Posterior vena cava (tissue), 2 donors: ENCODE results near the gene MALRD1. TPM values are rescaled to one million over a fixed set of nuclear protein-coding genes. Genes with fewer than 3 reads are reported as not detected.

Experiments used
- DNase-seq: peaks from one replicate; pipeline ENCODE4 v3.0.0-alpha.2; 2020; ENCODE audit warnings: low spot score
- intact Hi-C, 2 donors: fragments of 100-400 bp; cut with DNase I; formaldehyde crosslinking; loops; one replicate each; pipeline versions ENCODE4 v1.14.1 to v1.14.2; 2022 to 2023
- total RNA-seq, 2 donors: library from RNA; stranded (reverse); fragmentation: NEBNext Ultra II Directional; extraction: Animal tissue kit (Norgen Biotek cat#: 25700); gene quantifications; one replicate each; pipeline ENCODE4 v1.2.1, GENCODE V29; 2021
- donor health status: DM: yes; HTN: yes; CAD: no.
- donor health status: DM: yes; HTN: yes; CAD: no.

MALRD1 gene
- total RNA-seq, 2 donors from 2014 or later = 0.62 to 3.4 TPM

GRCh38 chr10:19659920-19660655 is 611.5 kb downstream of the MALRD1 start:
- intact Hi-C loops = no loop called here
- DNase-seq = no peak

- intact Hi-C loops = no loop called here
- DNase-seq = no peak
Measured at GRCh38 chr10:19663344-19663743, 614.7 kb downstream of the MALRD1 start.

- DNase-seq = no peak
- intact Hi-C loops = no loop called here
Measured at GRCh38 chr10:19668116-19668515, 619.5 kb downstream of the MALRD1 start.

- DNase-seq = no peak
- intact Hi-C loops = no loop called here
Measured at GRCh38 chr10:19676063-19676462, 627.5 kb downstream of the MALRD1 start.

- intact Hi-C loops = no loop called here
- DNase-seq = no peak
Measured at GRCh38 chr10:19683356-19683755, 634.8 kb downstream of the MALRD1 start.

- intact Hi-C loops = no loop called here
- DNase-seq = no peak
Measured at GRCh38 chr10:19683960-19684359, 635.4 kb downstream of the MALRD1 start.

- intact Hi-C loops = no loop called here
- no peak for DNase-seq
Measured at GRCh38 chr10:19688344-19688743, 639.7 kb downstream of the MALRD1 start.

- DNase-seq = no peak
- intact Hi-C loops = no loop called here
Measured at GRCh38 chr10:19689231-19689630, 640.6 kb downstream of the MALRD1 start.

GRCh38 chr10:19699299-19699698 is 650.7 kb downstream of the MALRD1 start:
- intact Hi-C loops = no loop called here
- no peak for DNase-seq

GRCh38 chr10:19701427-19702052 is 652.9 kb downstream of the MALRD1 start:
- intact Hi-C loops = no loop called here
- DNase-seq = no peak

GRCh38 chr10:19702215-19702614 is 653.6 kb downstream of the MALRD1 start:
- intact Hi-C loops = no loop called here
- no peak for DNase-seq

GRCh38 chr10:19704544-19704943 is 655.9 kb downstream of the MALRD1 start:
- intact Hi-C loops = no loop called here
- no peak for DNase-seq

GRCh38 chr10:19705250-19705649 is 656.6 kb downstream of the MALRD1 start:
- intact Hi-C loops = no loop called here
- no peak for DNase-seq

GRCh38 chr10:19706904-19707303 is 658.3 kb downstream of the MALRD1 start:
- intact Hi-C loops = no loop called here

GRCh38 chr10:19707376-19707775 is 658.8 kb downstream of the MALRD1 start:
- DNase-seq = no peak
- intact Hi-C loops = no loop called here

More at GRCh38 chr10:19706904-19707303, 658.3 kb downstream of the MALRD1 start:
- DNase-seq = no peak

GRCh38 chr10:19708031-19708430 is 659.4 kb downstream of the MALRD1 start:
- no peak for DNase-seq
- intact Hi-C loops = no loop called here

- intact Hi-C loops = no loop called here
- no peak for DNase-seq
Measured at GRCh38 chr10:19710600-19710999, 662.0 kb downstream of the MALRD1 start.

GRCh38 chr10:19713159-19713558 is 664.6 kb downstream of the MALRD1 start:
- no peak for DNase-seq
- intact Hi-C loops = no loop called here

- peak; percentile 85 for DNase-seq
- intact Hi-C loops = no loop called here
Measured at GRCh38 chr10:19713800-19714525, 665.4 kb downstream of the MALRD1 start.

- intact Hi-C loops = no loop called here
- DNase-seq = no peak
Measured at GRCh38 chr10:19719284-19719683, 670.7 kb downstream of the MALRD1 start.
